GM15510 (cell line): ENCODE measurements around the gene C2orf15.

ENCODE experiments used
- POLR2A ChIP-seq: IDR thresholded peaks from 3 replicates; pipeline ENCODE4 v1.6.1; 2011; ENCODE audit warnings: borderline replicate concordance; ENCODE audit not compliant: insufficient read length; ENCODE audit errors: extremely low read depth

Gene C2orf15, protein sequence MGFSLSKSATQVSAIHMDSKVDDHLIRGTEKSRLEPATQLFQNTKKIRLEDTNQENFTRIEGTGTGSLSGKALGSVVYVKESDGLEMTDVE

GRCh38 chr2:99141110-99142108 lies at the start of gene C2orf15:
TSS of gene C2orf15 (plus strand) at chr2:99141707. CDS start at chr2:99150559, 8,852 bp downstream.
- peak; percentile 92 for TF ChIP-seq POLR2A

GRCh38 chr2:99096728-99097127 lies 44.8 kb upstream of the C2orf15 start:
- no peak for TF ChIP-seq POLR2A

DNA sequence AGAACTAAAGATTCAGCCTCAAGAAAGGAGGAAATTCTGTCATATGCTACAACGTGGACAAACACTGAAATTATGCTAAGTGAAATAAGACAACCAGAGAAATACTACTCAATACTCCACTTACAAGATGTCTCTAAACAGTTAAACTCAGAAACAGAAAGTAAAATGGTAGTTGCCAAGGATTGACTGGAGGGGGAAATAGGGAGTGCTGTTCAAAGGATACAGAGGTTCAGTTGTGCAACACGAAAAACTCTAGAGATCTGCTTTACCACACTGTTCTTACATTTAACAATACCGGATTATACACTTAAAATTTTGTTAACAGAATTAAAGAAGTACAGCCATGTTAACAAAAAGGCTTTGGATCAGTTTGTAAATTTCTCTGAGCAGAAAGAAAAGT lies 39.8 kb upstream of the C2orf15 start:
- TF ChIP-seq POLR2A, result no peak

DNA sequence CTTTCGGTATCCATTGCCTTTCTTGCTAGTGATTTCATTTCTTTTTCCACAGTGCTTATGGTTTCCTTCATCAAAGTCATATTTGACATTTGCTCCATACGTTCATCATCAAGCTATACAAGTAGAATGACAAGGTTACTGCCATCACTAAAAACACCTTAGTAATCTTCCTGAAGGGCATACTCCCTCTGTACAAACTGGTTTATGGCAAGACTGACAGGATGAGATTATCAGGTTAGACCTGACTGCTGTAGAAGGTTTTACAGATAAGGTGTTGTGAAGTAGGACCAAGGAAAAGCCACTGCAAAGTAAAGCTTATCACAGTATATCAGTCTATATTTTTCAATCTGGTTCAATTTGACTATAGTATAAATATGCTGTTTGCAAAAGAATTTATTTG lies 37.5 kb upstream of the C2orf15 start:
- no peak for TF ChIP-seq POLR2A

GRCh38 chr2:99106913-99107312 lies 34.6 kb upstream of the C2orf15 start:
- no peak for TF ChIP-seq POLR2A

- TF ChIP-seq POLR2A, result no peak
Measured at GRCh38 chr2:99111236-99111635, 30.3 kb upstream of the C2orf15 start.

- no peak for TF ChIP-seq POLR2A
Measured at GRCh38 chr2:99111945-99112344, 29.6 kb upstream of the C2orf15 start.

- no peak for TF ChIP-seq POLR2A
Measured at GRCh38 chr2:99112617-99113016, 28.9 kb upstream of the C2orf15 start.

DNA sequence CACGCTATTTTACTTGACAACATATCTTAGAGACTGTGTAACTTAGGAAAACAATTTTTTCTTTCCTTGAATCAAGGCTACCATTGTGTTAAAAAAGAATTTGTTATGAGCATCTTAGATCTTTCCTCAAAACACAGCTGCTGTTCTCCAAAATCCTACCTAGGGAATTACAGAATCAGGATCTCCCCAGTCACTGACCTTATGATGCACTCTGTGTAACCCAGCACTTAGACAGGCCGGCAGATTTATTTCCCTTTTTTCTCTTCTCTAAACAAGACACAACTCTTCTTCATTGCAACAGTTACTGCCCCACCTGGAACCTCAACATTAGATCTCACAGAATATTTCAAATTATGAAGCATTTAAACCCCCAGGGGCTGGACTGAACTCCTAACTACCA lies 13.5 kb upstream of the C2orf15 start:
- TF ChIP-seq POLR2A, result no peak

- TF ChIP-seq POLR2A, result no peak
Measured at GRCh38 chr2:99139003-99139402, 2.5 kb upstream of the C2orf15 start.

DNA sequence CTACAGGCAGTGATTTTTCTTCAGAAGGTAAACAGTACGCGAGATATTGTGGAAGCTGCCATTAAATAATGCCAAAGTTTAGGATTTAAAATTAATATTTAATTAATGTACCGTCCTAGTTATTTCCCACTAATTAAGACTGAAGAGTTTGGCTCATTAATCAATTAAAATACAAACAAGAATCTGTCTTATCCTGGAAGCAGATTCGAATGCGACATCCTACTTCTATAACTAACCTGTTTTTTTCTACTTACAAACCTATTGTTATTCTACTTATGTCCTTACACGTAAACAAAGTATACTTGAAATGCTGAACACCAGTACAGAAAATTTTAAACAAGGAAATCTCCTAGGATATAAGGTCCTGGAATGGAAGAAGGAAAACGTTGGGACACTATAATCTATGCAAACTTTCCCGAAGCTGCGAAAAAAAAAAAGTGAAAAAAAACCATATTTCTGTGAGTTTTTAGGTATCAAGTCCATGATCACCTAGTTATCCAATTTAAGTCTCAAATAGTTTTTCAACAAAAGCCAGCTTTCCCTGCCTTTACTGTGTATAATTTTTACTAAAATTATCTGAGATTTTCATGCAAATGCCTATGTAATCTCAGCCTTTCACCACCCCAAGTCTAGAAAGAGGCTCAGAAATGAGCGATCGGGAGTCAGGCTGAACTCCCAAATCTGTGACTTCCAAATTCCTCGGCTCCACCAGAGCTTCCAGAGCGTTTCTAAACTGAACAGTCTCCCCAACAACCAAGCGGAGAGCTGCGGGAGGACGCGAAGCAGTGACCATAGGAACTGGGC lies 1.2 kb upstream of the C2orf15 start:
- no peak for TF ChIP-seq POLR2A

GRCh38 chr2:99140860-99141109 lies 722 bp upstream of the C2orf15 start:
- TF ChIP-seq POLR2A, result no peak

DNA sequence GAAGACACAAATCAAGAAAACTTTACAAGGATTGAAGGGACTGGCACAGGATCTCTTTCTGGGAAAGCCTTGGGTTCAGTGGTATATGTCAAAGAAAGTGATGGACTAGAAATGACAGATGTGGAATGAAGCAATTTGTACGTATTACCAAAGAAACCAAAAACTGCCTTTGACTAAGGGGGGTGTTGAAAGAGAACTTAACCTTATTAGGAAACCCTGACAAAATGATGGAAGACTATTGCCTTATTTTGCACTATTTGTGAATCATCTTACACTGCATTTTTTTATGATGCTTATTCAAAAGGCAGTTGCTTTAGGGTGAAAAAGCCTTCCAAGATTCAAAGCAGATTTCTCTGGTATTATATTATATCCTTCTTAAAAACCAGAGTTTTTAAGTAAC lies 9.2 kb downstream of the C2orf15 start:
- no peak for TF ChIP-seq POLR2A

DNA sequence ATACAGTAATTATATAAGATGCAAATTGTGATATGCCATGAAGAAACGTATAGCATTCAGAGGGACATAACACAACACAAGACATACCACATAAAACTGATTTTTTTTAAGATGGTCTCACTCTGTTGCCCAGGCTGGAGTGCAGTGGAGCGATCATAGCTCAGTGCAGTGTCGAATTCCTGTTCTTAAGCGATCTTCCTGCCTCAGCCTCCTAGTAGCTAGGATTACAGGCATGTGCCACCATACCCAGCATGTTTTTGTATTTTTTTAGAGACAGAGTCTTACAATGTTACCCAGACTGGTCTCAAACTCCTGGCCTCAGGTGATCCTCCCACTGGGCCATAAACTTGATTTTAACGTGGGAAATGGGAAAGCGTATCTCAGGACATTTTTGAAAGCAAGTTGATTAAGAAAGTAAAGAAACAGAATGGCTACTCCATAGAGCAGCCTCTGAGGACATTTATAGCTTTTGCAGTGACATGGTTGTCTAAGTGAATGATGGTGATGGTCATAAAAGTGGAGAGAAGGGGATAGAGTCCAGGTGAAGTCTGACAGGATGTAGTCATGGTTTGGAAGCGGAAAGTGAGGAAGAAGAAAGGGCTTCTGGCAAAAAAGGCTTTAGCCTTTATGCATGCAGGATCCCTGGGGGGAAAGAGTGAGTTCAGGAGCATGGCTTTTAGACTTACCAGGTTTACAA lies 10.8 kb downstream of the C2orf15 start:
- no peak for TF ChIP-seq POLR2A
